GM12878 (cell line): ENCODE measurements around the gene PDPK1. TPM values are rescaled to one million over a fixed set of nuclear protein-coding genes. Genes with fewer than 3 reads are reported as not detected.
A peak's percentile ranks its signal among the peaks of the same experiment; 100 is the strongest.

Experiments
- ATAC-seq: fragments of 200-7000 bp; cut with Tn5 transposase; 3 replicates; pipeline ENCODE4 v1.9.1; 2020; ENCODE audit warnings: mild to moderate bottlenecking, moderate library complexity
- BruUV-seq: library from RNA; stranded (reverse); fragments of 400-500 nt; replicated peaks from 2 replicates; lab custom pipeline; 2021; lab: Mats Ljungman, UMichigan
- CTCF ChIA-PET: fragments of 300-600 bp; sonication (Branson Sonifier 250); formaldehyde crosslinking; extraction: SDS; loops from one replicate; lab custom pipeline; 2021; ENCODE audit warnings: inconsistent platforms; lab: Yijun Ruan, JAX
- POLR2A ChIA-PET: fragments of 350-600 bp; formaldehyde crosslinking; extraction: SDS; loops from one replicate; lab custom pipeline; 2021; ENCODE audit warnings: inconsistent platforms; lab: Charles Lee
- RAD21 ChIA-PET: fragments of 300-600 bp; sonication (Branson Sonifier 250); formaldehyde crosslinking; loops from one replicate; lab custom pipeline; 2023; ENCODE audit warnings: antibody characterized with exemption; ENCODE audit not compliant: unreplicated experiment; lab: Charles Lee
- SMC1A ChIA-PET: fragments of 300-600 bp; sonication (Branson Sonifier 250); formaldehyde crosslinking; loops from one replicate; lab custom pipeline; 2023; ENCODE audit not compliant: unreplicated experiment, uncharacterized antibody; lab: Charles Lee
- DNase-seq: peaks from one replicate; pipeline ENCODE4 v3.0.0-alpha.2; 2011; ENCODE audit warnings: low read depth, low spot score
- FAIRE-seq: peaks from 3 replicates; lab custom pipeline; 2011; peaks lifted over from hg19 to GRCh38; lab: Jason Lieb, UNC
- H2AFZ ChIP-seq: 2 replicates; pipeline ENCODE4 v1.6.0; 2011; ENCODE audit warnings: low read depth, low read length, control low read depth; ENCODE audit not compliant: control insufficient read depth
- H3K27ac ChIP-seq: 2 replicates; pipeline ENCODE4 v1.5.1; 2011; ENCODE audit warnings: control low read depth; ENCODE audit not compliant: control insufficient read depth, insufficient read depth
- H3K27me3 ChIP-seq, 2 experiments: replicated peaks in 1 of 2; 2 replicates each; pipeline versions ENCODE4 v1.6.0 to v1.6.1; 2011; ENCODE audit warnings: low read length in 1 of 2; ENCODE audit not compliant: control insufficient read depth in 2 of 2, insufficient read depth in 2 of 2
- H3K36me3 ChIP-seq, 2 experiments: 2 replicates each; pipeline ENCODE4 v1.5.1; 2011; ENCODE audit warnings: low read length in 1 of 2; ENCODE audit not compliant: control insufficient read depth in 2 of 2, insufficient read depth in 2 of 2
- H3K4me1 ChIP-seq: 2 replicates; pipeline ENCODE4 v1.6.1; 2011; ENCODE audit warnings: mild to moderate bottlenecking, low read length, moderate library complexity, mixed read lengths; ENCODE audit not compliant: control insufficient read depth, insufficient read depth
- H3K4me2 ChIP-seq: 2 replicates; pipeline ENCODE4 v1.6.0; 2011; ENCODE audit warnings: control low read depth; ENCODE audit not compliant: control insufficient read depth, insufficient read depth
- H3K4me3 ChIP-seq: fragments of 200-600 bp; sonication (generic); 2 replicates; pipeline ENCODE4 v1.5.1; 2016
- H3K79me2 ChIP-seq: 2 replicates; pipeline ENCODE4 v1.6.0; 2011; ENCODE audit warnings: low read length; ENCODE audit not compliant: control insufficient read depth, insufficient read depth
- H3K9ac ChIP-seq: 2 replicates; pipeline ENCODE4 v1.8.0; 2011; ENCODE audit warnings: low read length, control low read depth, mixed read lengths; ENCODE audit not compliant: control insufficient read depth, insufficient read depth
- H3K9me3 ChIP-seq: replicated peaks from 3 replicates; pipeline ENCODE4 v1.5.1; 2011; ENCODE audit warnings: mild to moderate bottlenecking, low read length; ENCODE audit not compliant: control insufficient read depth, insufficient read depth
- H4K20me1 ChIP-seq: 2 replicates; pipeline ENCODE4 v1.6.0; 2011; ENCODE audit not compliant: control insufficient read depth, insufficient read depth
- CBFB ChIP-seq: IDR thresholded peaks from 2 replicates; pipeline ENCODE4 v1.6.1; 2016; ENCODE audit warnings: antibody characterized with exemption, low read depth
- IRF5 ChIP-seq: fragments of 450-650 bp; IDR thresholded peaks from 2 replicates; pipeline ENCODE4 v1.6.1; 2017; ENCODE audit warnings: borderline replicate concordance
- MTA3 ChIP-seq: IDR thresholded peaks from 2 replicates; pipeline ENCODE4 v1.6.1; 2012; ENCODE audit warnings: low read length, inconsistent platforms, borderline replicate concordance
- MYB ChIP-seq: fragments of 150-350 bp; IDR thresholded peaks from 2 replicates; pipeline ENCODE4 v1.6.1; 2014; ENCODE audit warnings: mild to moderate bottlenecking, low read depth, low read length, borderline replicate concordance
- NR2C1 ChIP-seq: fragments of 450-650 bp; IDR thresholded peaks from 2 replicates; pipeline ENCODE4 v1.6.1; 2017; ENCODE audit warnings: antibody characterized with exemption, mild to moderate bottlenecking, moderate library complexity
- NRF1 ChIP-seq: conservative IDR thresholded peaks from 2 replicates; pipeline ENCODE4 v1.6.1; 2011; ENCODE audit warnings: mild to moderate bottlenecking, low read depth, low read length, improper control_type of control experiment
- POLR2A ChIP-seq: IDR thresholded peaks from 2 replicates; pipeline ENCODE4 v1.6.1; 2011; ENCODE audit warnings: low read depth, mild to moderate bottlenecking, low read length
- POU2F2 ChIP-seq: IDR thresholded peaks from 3 replicates; pipeline ENCODE4 v1.6.1; 2011; ENCODE audit warnings: low read depth, mild to moderate bottlenecking, low read length, borderline replicate concordance
- RCOR1 ChIP-seq: conservative IDR thresholded peaks from 2 replicates; pipeline ENCODE4 v1.6.1; 2012; ENCODE audit warnings: low read depth, low read length, improper control_type of control experiment
- TCF12 ChIP-seq: IDR thresholded peaks from 2 replicates; pipeline ENCODE4 v1.6.1; 2011; ENCODE audit warnings: low read depth, mild to moderate bottlenecking, low read length
- WGBS: methylation state at CpG from one replicate; pipeline ENCODE4 v1.1.6; 2016; ENCODE audit warnings: low lambda C conversion rate; ENCODE audit not compliant: insufficient replicate concordance, insufficient coverage; ENCODE audit errors: missing lambda C conversion rate; 5-methylcytosine and 5-hydroxymethylcytosine counted together
- in situ Hi-C: fragments of 300-500 bp; cut with MboI; formaldehyde crosslinking; loops from 9 replicates; pipeline ENCODE4 v1.14.3; 2018; ENCODE audit warnings: mixed read lengths
- intact Hi-C: fragments of 100-400 bp; cut with micrococcal nuclease; formaldehyde crosslinking; loops from one replicate; pipeline ENCODE4 v1.14.2; 2022; ENCODE audit not compliant: unreplicated experiment
- polyA plus RNA-seq, 11 experiments: library from polyadenylated mRNA; depleted of rRNA in 4 of 11; unstranded in 6 of 11; stranded (reverse) in 5 of 11; fragments of >200 nt; fragmentation: Nextera tagmentation in 4 of 11; fragmentation: Illumina TruSeq in 1 of 11; extraction: Ambion mirVana in 4 of 11; extraction: Trizol in 1 of 11; gene quantifications; 1 replicate in 1 of 11; 2 replicates in 10 of 11; pipeline versions ENCODE4 v1.2.1 to v1.2.3, GENCODE V29; 2011 to 2016; ENCODE audit warnings: inconsistent platforms in 2 of 11, missing spikeins in 2 of 11, low read depth in 1 of 11
- total RNA-seq, 4 experiments: library from RNA; depleted of rRNA in 3 of 4; stranded (reverse); fragments of >200 nt in 3 of 4; fragmentation: Illumina TruSeq in 1 of 4; extraction: Trizol in 1 of 4; gene quantifications; 2 replicates each; pipeline versions ENCODE4 v1.2.1 to v1.2.3, GENCODE V29; 2013 to 2021

The PDPK1 gene
- total and polyA plus RNA-seq, 10 of the 15 experiments (the other 5 are each of a cell fraction or from before 2014, with no cell fraction given) = 3.9 to 41.3 (median 25.5) TPM

GRCh38 chr16:2526135-2526534 is 11.7 kb upstream of the PDPK1 start (continued):
- no peak for TF ChIP-seq MTA3
- TF ChIP-seq CBFB = no peak
- no peak for TF ChIP-seq NRF1
- TF ChIP-seq MYB = no peak
- TF ChIP-seq POU2F2 = no peak

GRCh38 chr16:2527071-2527783 is 10.6 kb upstream of the PDPK1 start:
- CTCF ChIA-PET = no interaction called here
- H3K36me3 ChIP-seq = peaks cover 9 to 23% of the 10 kb centered on the region in 2 experiments; a peak in 3 of 4 replicates
- no peak overlapping the region for H3K4me3 ChIP-seq
- 93% methylated on average over 10 of the region's 12 CpGs for WGBS
- H3K27ac ChIP-seq = no peak overlapping the region
- RAD21 ChIA-PET = no interaction called here
- ATAC-seq (no peak), DNase-seq (no peak), FAIRE-seq (no peak)
- SMC1A ChIA-PET = no interaction called here
- in situ Hi-C loops (no loop called here), intact Hi-C loops (no loop called here)
- peak; percentile 23; the same call in 1 of the 2 replicates for TF ChIP-seq POLR2A
- no peak for TF ChIP-seq NR2C1
- no peak overlapping the region for H3K9ac ChIP-seq
- H4K20me1 ChIP-seq = no peaks in the 10 kb centered on the region
- H3K79me2 ChIP-seq = no peaks in the 10 kb centered on the region
- H2AFZ ChIP-seq = no peak overlapping the region
- H3K4me1 ChIP-seq = peaks cover 9% of the 10 kb centered on the region
- no peak overlapping the region for H3K4me2 ChIP-seq
- no TSS peak for BruUV-seq
- H3K9me3 ChIP-seq = no peaks in the 10 kb centered on the region
- no peaks in the 10 kb centered on the region for H3K27me3 ChIP-seq
- POLR2A ChIA-PET = no interaction called here

- H4K20me1 ChIP-seq = no peaks in the 10 kb centered on the region
- in situ Hi-C loops = no loop called here
- H3K79me2 ChIP-seq = no peaks in the 10 kb centered on the region
Measured at GRCh38 chr16:2527784-2528100, 10.1 kb upstream of the PDPK1 start.

More at GRCh38 chr16:2527784-2528100, 10.1 kb upstream of the PDPK1 start:
- Histone ChIP-seq H3K9me3 (no peaks in the 10 kb centered on the region), H3K4me2 (no peak overlapping the region), H2AFZ (no peak overlapping the region), H3K4me1 (peaks cover 13% of the 10 kb centered on the region), H3K27ac (no peak overlapping the region), H3K27me3 (no peaks in the 10 kb centered on the region), H3K4me3 (no peak overlapping the region), H3K9ac (no peak overlapping the region), H3K36me3 (peaks cover 9 to 23% of the 10 kb centered on the region in 2 experiments; a peak in 3 of 4 replicates)
- ChIA-PET POLR2A (no interaction called here), RAD21 (no interaction called here), SMC1A (no interaction called here), CTCF (no interaction called here)
- no peak for DNase-seq
- ATAC-seq = no peak
- no peak for FAIRE-seq
- WGBS = 93% methylated on average over 24 of the region's 24 CpGs
- no TSS peak for BruUV-seq
- intact Hi-C loops = no loop called here
- TF ChIP-seq IRF5 = no peak
- TF ChIP-seq RCOR1 = no peak
- no peak for TF ChIP-seq TCF12
